GM18511 (cell line): ENCODE data around the gene AQR.
"Not testable (repeated sequence)": the region's sequence is repeated elsewhere in the genome, so short reads cannot be mapped to it uniquely, and the experiment has no call there.

ENCODE experiments used
- ATAC-seq: cut with Tn5 transposase; IDR thresholded peaks from one replicate; pipeline ENCODE4 v1.9.1; 2021; ENCODE audit warnings: mild to moderate bottlenecking, moderate library complexity; ENCODE audit not compliant: unreplicated experiment

Gene AQR

GRCh38 chr15:34820110-34820509, 149.4 kb downstream of the AQR start:
- no peak for ATAC-seq

GRCh38 chr15:34818526-34818925, 151.0 kb downstream of the AQR start:
- no peak for ATAC-seq

DNA sequence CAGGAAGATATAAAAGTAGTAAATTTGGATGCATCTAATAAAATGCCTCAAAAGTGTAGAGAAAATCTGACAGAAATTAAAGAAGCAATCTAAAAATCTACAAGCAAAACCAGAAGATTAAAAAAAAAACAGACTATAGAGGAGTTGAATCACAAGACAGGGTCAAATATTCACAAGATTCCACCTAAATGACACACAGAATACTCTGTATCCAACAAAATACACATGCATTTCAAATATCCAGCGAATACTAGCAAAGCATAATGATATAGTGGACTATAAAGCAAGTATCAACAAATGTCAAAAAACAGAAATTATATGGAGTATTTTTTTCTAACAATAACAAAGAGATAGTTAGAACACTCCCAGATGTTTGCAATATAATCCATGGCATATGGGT, 153.7 kb downstream of the AQR start:
- no peak for ATAC-seq

- no peak for ATAC-seq
Measured at GRCh38 chr15:34813446-34814190, 155.9 kb downstream of the AQR start.

GRCh38 chr15:34812868-34813365, 156.6 kb downstream of the AQR start:
- ATAC-seq = not testable (repeated sequence)

DNA sequence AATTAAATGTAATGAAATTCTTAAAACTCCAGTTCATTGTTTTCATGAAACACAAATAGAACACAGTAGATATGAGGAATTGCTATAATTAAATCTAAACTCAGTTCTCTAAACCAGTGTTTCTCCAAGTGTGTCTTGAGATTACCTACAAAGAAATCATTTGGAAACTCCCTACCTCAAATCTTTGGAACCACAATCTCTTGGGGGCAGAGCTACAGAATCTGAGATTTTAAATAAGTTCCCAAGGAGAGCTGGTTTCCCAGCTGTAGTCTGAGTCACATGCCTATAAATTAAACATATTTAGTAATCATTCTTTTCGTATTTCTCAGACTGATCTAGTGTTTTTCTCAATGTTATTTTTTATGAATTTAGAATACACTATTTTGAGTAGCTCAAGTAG, 157.2 kb downstream of the AQR start:
- ATAC-seq = no peak

GRCh38 chr15:34810443-34811129, 159.0 kb downstream of the AQR start:
- no peak for ATAC-seq

GRCh38 chr15:34809186-34809585, 160.4 kb downstream of the AQR start:
- ATAC-seq = no peak

- no peak for ATAC-seq
Measured at GRCh38 chr15:34808016-34808415, 161.5 kb downstream of the AQR start.

DNA sequence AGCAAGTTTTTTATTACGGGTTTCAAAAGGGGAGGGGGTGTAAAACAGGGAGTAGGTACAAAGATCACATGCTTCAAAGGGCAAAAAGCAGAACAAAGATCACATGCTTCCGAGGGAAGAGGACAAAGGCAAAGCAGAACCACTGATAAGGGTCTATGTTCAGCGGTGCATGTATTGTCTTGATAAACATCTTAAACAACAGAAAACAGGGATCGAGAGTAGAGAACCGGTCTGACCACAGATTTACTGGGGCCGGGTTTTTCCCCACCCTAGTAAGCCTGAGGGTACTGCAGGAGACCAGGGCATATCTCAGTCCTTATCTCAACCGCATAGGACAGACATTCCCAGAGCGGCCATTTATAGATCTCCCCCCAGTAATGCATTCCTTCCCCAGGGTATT, 162.3 kb downstream of the AQR start:
- ATAC-seq = not testable (repeated sequence)

DNA sequence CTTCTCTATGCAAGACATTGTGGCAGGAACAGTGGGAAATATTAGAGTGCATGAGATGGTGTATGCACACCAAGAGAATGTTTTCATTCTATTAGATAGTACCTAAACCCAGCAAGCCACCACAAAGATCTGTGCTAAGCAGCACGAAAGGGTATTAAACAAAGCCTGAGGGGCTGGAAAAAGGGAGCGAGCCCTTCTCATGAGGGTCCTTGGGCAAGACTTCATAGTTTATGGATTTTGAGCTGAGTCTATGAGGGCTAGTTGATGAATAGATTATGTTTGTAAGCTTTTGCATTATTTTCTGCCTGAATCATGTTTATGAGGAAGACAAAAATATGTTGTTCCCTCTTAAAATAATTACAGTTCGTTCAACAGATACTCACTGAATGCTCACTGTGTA, 164.8 kb downstream of the AQR start:
- ATAC-seq = no peak

DNA sequence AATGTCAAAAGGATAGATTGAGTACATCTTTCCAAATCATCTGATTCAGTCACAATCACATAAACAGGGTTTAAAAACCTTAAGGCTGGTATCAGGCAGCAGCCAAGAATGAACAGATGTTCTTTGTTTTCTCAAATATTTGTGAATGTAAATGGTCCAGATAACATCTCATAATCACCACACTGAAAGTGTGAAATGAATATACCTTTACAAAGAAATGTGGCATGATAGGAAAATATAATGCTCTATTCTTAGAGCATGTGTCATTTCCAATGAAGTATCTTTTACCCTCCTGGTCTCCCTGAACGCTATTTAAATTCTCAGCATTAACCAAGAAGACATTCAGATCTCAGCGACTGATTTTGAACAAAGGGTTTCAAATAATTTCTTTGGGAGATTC, 165.4 kb downstream of the AQR start:
- ATAC-seq = no peak

GRCh38 chr15:34802803-34803750, 166.5 kb downstream of the AQR start:
- no peak for ATAC-seq

DNA sequence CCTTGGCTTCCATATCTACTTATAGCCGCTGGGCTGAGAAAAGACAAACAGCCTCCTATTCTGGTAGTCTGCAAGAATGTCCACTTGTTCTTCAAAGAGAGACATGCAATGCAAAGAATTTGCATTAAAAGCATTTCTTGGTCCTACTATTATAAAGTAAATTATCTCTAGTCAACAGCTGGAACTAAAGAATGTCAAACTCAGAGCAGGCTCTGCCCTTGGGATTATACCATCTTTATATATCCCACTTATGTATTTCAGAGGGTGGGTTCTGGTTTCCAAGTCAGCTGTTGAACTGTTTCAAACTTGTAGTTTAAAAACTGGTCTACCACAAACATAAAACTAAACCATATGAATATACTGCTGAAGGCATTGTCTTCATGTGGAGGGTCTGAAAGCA, 167.2 kb downstream of the AQR start:
- no peak for ATAC-seq
